Measurements from ENCODE around the gene AMMECR1.

Gene AMMECR1

GRCh38 chrX:110204986-110205385, 112.9 kb downstream of the AMMECR1 start:
- no peak for DNase-seq

GRCh38 chrX:110201799-110202198, 116.1 kb downstream of the AMMECR1 start:
- no peak for DNase-seq

GRCh38 chrX:110194977-110195376, 122.9 kb downstream of the AMMECR1 start:
- no peak for DNase-seq

GRCh38 chrX:110192516-110192915, 125.4 kb downstream of the AMMECR1 start:
- no peak for DNase-seq

- DNase-seq = no peak
Measured at GRCh38 chrX:110188701-110189558, 129.0 kb downstream of the AMMECR1 start.

GRCh38 chrX:110183314-110183713, 134.6 kb downstream of the AMMECR1 start:
- no peak for DNase-seq

- DNase-seq = no peak
Measured at GRCh38 chrX:110182865-110183264, 135.0 kb downstream of the AMMECR1 start.

- DNase-seq = no peak
Measured at GRCh38 chrX:110182362-110182761, 135.5 kb downstream of the AMMECR1 start.

- DNase-seq = no peak
Measured at GRCh38 chrX:110181459-110182137, 136.3 kb downstream of the AMMECR1 start.

GRCh38 chrX:110180928-110181310, 137.0 kb downstream of the AMMECR1 start:
- DNase-seq = no peak

- no peak for DNase-seq
Measured at GRCh38 chrX:110180176-110180927, 137.5 kb downstream of the AMMECR1 start.

GRCh38 chrX:110178179-110178865, 139.6 kb downstream of the AMMECR1 start:
- DNase-seq = peak; percentile 38

- no peak for DNase-seq
Measured at GRCh38 chrX:110175696-110176095, 142.2 kb downstream of the AMMECR1 start.

- no peak for DNase-seq
Measured at GRCh38 chrX:110175146-110175545, 142.7 kb downstream of the AMMECR1 start.

GRCh38 chrX:110173192-110174175, 144.4 kb downstream of the AMMECR1 start:
- DNase-seq = no peak

- DNase-seq = no peak
Measured at GRCh38 chrX:110172215-110172614, 145.7 kb downstream of the AMMECR1 start.

GRCh38 chrX:110171442-110171841, 146.4 kb downstream of the AMMECR1 start:
- no peak for DNase-seq

- no peak for DNase-seq
Measured at GRCh38 chrX:110170029-110170428, 147.9 kb downstream of the AMMECR1 start.

GRCh38 chrX:110168585-110168984, 149.3 kb downstream of the AMMECR1 start:
- no peak for DNase-seq

GRCh38 chrX:110167952-110168451, 149.9 kb downstream of the AMMECR1 start:
- no peak for DNase-seq

- DNase-seq = no peak
Measured at GRCh38 chrX:110163488-110163887, 154.4 kb downstream of the AMMECR1 start.
